ENCODE measurements around the gene PLXDC2.

The PLXDC2 gene

DNA sequence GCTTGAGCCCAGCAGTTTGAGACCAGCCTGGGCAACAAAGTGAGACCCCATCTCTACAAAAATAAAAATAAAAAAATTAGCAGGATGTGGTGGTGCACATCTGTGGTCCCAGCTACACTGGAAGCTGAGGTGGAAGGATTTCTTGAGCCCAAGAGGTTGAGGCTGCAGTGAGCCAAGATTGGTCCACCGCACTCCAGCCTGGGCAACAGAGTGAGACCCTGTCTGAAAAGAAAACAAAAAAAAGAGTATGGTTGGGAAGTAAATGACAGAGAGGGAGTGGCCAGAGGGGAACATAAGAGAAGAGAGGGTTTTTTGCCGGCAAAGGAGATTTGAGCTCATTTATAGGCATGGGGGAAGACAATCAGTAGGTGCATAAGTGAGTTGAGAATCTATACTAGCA, 19.7 kb downstream of the PLXDC2 start:
- no peaks in the 10 kb centered on the region for H3K27me3 ChIP-seq (ENCODE audit: control insufficient read depth, insufficient read depth, low read length)
- H3K79me2 ChIP-seq: peaks cover 45% of the 10 kb centered on the region
- H3K4me1 ChIP-seq: peaks cover 40% of the 10 kb centered on the region
- no peak overlapping the region for H3K4me3 ChIP-seq (ENCODE audit: low read depth, low read length)
- TF ChIP-seq CTCF (IDR thresholded peaks at IDR 0.05): no peak
- no peak overlapping the region for H3K27ac ChIP-seq
- no peak overlapping the region for H3K9ac ChIP-seq
- H3K4me2 ChIP-seq (ENCODE audit: low read length): no peak overlapping the region
- no peaks in the 10 kb centered on the region for H3K9me3 ChIP-seq (ENCODE audit: control insufficient read depth, low read length)
- no peak overlapping the region for H2AFZ ChIP-seq
- H3K36me3 ChIP-seq (ENCODE audit: control insufficient read depth, insufficient read depth, low read length): no peaks in the 10 kb centered on the region

DNA sequence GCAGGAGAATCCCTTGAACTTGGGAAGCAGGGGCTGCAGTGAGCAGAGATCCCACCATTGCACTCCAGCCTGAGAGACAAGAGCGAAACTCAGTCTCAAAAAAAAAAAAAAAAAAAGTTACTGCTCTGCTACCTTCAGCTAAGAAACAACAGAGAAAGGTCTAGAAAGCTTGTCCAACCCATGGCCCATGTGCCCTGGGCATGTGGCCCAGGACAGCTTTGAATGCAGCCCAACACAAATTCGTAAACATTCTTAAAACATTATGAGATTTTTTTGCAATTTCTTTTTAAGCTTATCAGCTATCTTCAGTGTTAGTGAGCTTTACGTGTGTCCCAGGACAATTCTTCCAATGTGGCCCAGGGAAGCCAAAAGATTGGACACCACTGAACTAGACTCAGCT, 22.9 kb downstream of the PLXDC2 start:
- H3K27me3 ChIP-seq (ENCODE audit: control insufficient read depth, insufficient read depth, low read length): no peaks in the 10 kb centered on the region
- no peak overlapping the region for H3K4me3 ChIP-seq (ENCODE audit: low read depth, low read length)
- H3K9ac ChIP-seq: no peak overlapping the region
- no peak overlapping the region for H2AFZ ChIP-seq
- no peak overlapping the region for H3K27ac ChIP-seq
- H3K79me2 ChIP-seq: peaks cover 42% of the 10 kb centered on the region
- H3K36me3 ChIP-seq (ENCODE audit: control insufficient read depth, insufficient read depth, low read length): no peaks in the 10 kb centered on the region
- TF ChIP-seq CTCF (IDR thresholded peaks at IDR 0.05): no peak
- H3K4me1 ChIP-seq: peaks cover 27% of the 10 kb centered on the region
- H3K4me2 ChIP-seq (ENCODE audit: low read length): no peak overlapping the region
- H3K9me3 ChIP-seq (ENCODE audit: control insufficient read depth, low read length): no peaks in the 10 kb centered on the region

GRCh38 chr10:19839552-19839951, 23.3 kb downstream of the PLXDC2 start:
- Histone ChIP-seq H3K36me3 (ENCODE audit: control insufficient read depth, insufficient read depth, low read length) (no peaks in the 10 kb centered on the region), H3K9ac (no peak overlapping the region), H3K27ac (no peak overlapping the region), H3K4me2 (ENCODE audit: low read length) (no peak overlapping the region), H3K27me3 (ENCODE audit: control insufficient read depth, insufficient read depth, low read length) (no peaks in the 10 kb centered on the region), H3K9me3 (ENCODE audit: control insufficient read depth, low read length) (no peaks in the 10 kb centered on the region), H3K79me2 (peaks cover 43% of the 10 kb centered on the region), H3K4me3 (ENCODE audit: low read depth, low read length) (no peak overlapping the region), H2AFZ (no peak overlapping the region), H3K4me1 (peaks cover 25% of the 10 kb centered on the region)
- no peak for TF ChIP-seq CTCF (IDR thresholded peaks at IDR 0.05)

- Histone ChIP-seq H3K36me3 (ENCODE audit: control insufficient read depth, insufficient read depth, low read length) (no peaks in the 10 kb centered on the region), H3K9me3 (ENCODE audit: control insufficient read depth, low read length) (no peaks in the 10 kb centered on the region), H3K9ac (no peak overlapping the region), H3K27ac (no peak overlapping the region), H3K4me3 (ENCODE audit: low read depth, low read length) (no peak overlapping the region), H3K27me3 (ENCODE audit: control insufficient read depth, insufficient read depth, low read length) (no peaks in the 10 kb centered on the region), H2AFZ (no peak overlapping the region), H3K4me1 (peaks cover 14% of the 10 kb centered on the region), H3K79me2 (peaks cover 47% of the 10 kb centered on the region), H3K4me2 (ENCODE audit: low read length) (no peak overlapping the region)
- TF ChIP-seq CTCF (IDR thresholded peaks at IDR 0.05): no peak
Observed at GRCh38 chr10:19840776-19841175, 24.5 kb downstream of the PLXDC2 start.

DNA sequence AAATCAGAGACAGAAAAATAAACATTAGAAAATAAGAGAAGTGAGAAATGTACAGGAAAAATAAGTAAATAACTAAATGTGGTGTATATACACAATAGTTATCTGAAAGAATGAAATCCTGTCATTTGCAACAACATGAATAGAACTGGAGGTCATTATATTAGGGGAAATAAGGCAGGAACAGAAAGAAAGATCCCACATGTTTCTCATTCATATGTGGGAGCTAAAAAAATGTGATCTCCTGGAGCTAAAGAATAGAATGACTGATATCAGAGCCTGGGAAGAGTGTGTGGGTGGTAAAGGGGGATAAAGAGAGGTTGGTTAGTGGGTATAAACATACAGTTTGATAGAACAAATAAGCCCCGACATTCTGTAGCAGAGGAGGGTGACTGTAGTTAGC, 27.3 kb downstream of the PLXDC2 start:
- no peaks in the 10 kb centered on the region for H3K27me3 ChIP-seq (ENCODE audit: control insufficient read depth, insufficient read depth, low read length)
- no peak overlapping the region for H3K4me2 ChIP-seq (ENCODE audit: low read length)
- H3K4me3 ChIP-seq (ENCODE audit: low read depth, low read length): no peak overlapping the region
- no peak overlapping the region for H3K27ac ChIP-seq
- no peak overlapping the region for H2AFZ ChIP-seq
- H3K36me3 ChIP-seq (ENCODE audit: control insufficient read depth, insufficient read depth, low read length): no peaks in the 10 kb centered on the region
- no peak for TF ChIP-seq CTCF (IDR thresholded peaks at IDR 0.05)
- H3K79me2 ChIP-seq: peaks cover 56% of the 10 kb centered on the region
- H3K9ac ChIP-seq: no peak overlapping the region
- H3K4me1 ChIP-seq: peaks cover 8% of the 10 kb centered on the region
- H3K9me3 ChIP-seq (ENCODE audit: control insufficient read depth, low read length): no peaks in the 10 kb centered on the region

All from parathyroid adenoma (tissue), 2 donors.